Panc1 (cell line): ENCODE data around the gene BMP7. TPM values are rescaled to one million over a fixed set of nuclear protein-coding genes. Genes with fewer than 3 reads are reported as not detected.

Experiments
- ATAC-seq: fragments of 200-7000 bp; cut with Tn5 transposase; 2 replicates; pipeline ENCODE4 v1.9.1; 2020; ENCODE audit warnings: mild to moderate bottlenecking, moderate library complexity
- BruUV-seq: library from RNA; stranded (reverse); fragments of 400-500 nt; replicated peaks from 2 replicates; lab custom pipeline; 2021; lab: Mats Ljungman, UMichigan
- CTCF ChIA-PET: fragments of 300-600 bp; sonication (Branson Sonifier 250); formaldehyde crosslinking; loops from one replicate; lab custom pipeline; 2022; ENCODE audit warnings: antibody characterized with exemption; lab: Charles Lee
- POLR2A ChIA-PET: fragments of 300-600 bp; sonication (Branson Sonifier 250); formaldehyde crosslinking; loops from one replicate; lab custom pipeline; 2022; ENCODE audit warnings: antibody characterized with exemption; lab: Charles Lee
- DNase-seq: peaks from one replicate; pipeline ENCODE4 v3.0.0-alpha.2; 2010; ENCODE audit warnings: low read depth, low spot score
- H3K27ac ChIP-seq: 2 replicates; pipeline ENCODE4 v1.5.1; 2011; ENCODE audit warnings: mild to moderate bottlenecking, low read length, inconsistent platforms
- H3K27me3 ChIP-seq: fragments of 200-500 bp; sonication (Bioruptor generic); 2 replicates; pipeline ENCODE4 v1.6.0; 2014; ENCODE audit warnings: low read length, inconsistent platforms; ENCODE audit not compliant: control insufficient read depth, insufficient read depth
- H3K36me3 ChIP-seq: fragments of 200-500 bp; sonication (Bioruptor generic); 2 replicates; pipeline ENCODE4 v1.5.1; 2014; ENCODE audit warnings: inconsistent platforms, mild to moderate bottlenecking, low read length, moderate library complexity; ENCODE audit not compliant: control insufficient read depth, insufficient read depth
- H3K4me1 ChIP-seq: 2 replicates; pipeline ENCODE4 v1.5.1; 2011; ENCODE audit warnings: inconsistent platforms, mild to moderate bottlenecking, low read length, moderate library complexity; ENCODE audit not compliant: control insufficient read depth, insufficient read depth
- H3K4me3 ChIP-seq, 2 experiments: 2 replicates each; pipeline ENCODE4 v1.5.1; 2011 to 2012; ENCODE audit warnings: low read depth in 2 of 2, low read length in 2 of 2, mild to moderate bottlenecking in 2 of 2, inconsistent platforms in 1 of 2, moderate library complexity in 1 of 2
- H3K9me3 ChIP-seq: fragments of 200-500 bp; sonication (Bioruptor generic); 2 replicates; pipeline ENCODE4 v1.5.1; 2014; ENCODE audit warnings: low read depth, mild to moderate bottlenecking, inconsistent platforms, low read length, moderate library complexity; ENCODE audit not compliant: control insufficient read depth, insufficient read depth
- POLR2AphosphoS5 ChIP-seq: IDR thresholded peaks from 2 replicates; pipeline ENCODE4 v1.6.1; 2012; ENCODE audit warnings: mild to moderate bottlenecking, low read depth, low read length, moderate library complexity
- SIN3A ChIP-seq: IDR thresholded peaks from 2 replicates; pipeline ENCODE4 v1.6.1; 2012; ENCODE audit warnings: low read depth, mild to moderate bottlenecking, low read length, moderate library complexity, borderline replicate concordance; ENCODE audit not compliant: insufficient read depth
- TCF7L2 ChIP-seq: IDR thresholded peaks from 2 replicates; pipeline ENCODE4 v1.6.1; 2011; ENCODE audit warnings: mild to moderate bottlenecking, low read depth, low read length, inconsistent platforms
- in situ Hi-C: cut with HindIII; loops from 2 replicates; pipeline ENCODE4 v1.10.0; 2016; ENCODE audit warnings: low sequenced_read_pairs, low pct_unique_long_range_greater_than_20kb
- intact Hi-C: fragments of 100-400 bp; cut with micrococcal nuclease; formaldehyde crosslinking; loops from one replicate; pipeline ENCODE4 v1.10.0; 2022; ENCODE audit not compliant: unreplicated experiment
- total RNA-seq: library from RNA; stranded (reverse); gene quantifications from one replicate; pipeline ENCODE4 v1.2.1, GENCODE V29; 2021; ENCODE audit not compliant: unreplicated experiment
- TF ChIP-seq, protein P1 (sequence below): fragments of 450-650 bp; IDR thresholded peaks from 2 replicates; pipeline ENCODE4 v1.5.1; 2017; ENCODE audit warnings: mild to moderate bottlenecking
- TF ChIP-seq, protein P2 (sequence below), 2 experiments: IDR thresholded peaks; 2 replicates each; pipeline ENCODE4 v1.6.1; 2011 to 2012; ENCODE audit warnings: low read depth in 2 of 2, control low read depth in 1 of 2, low read length in 1 of 2, mild to moderate bottlenecking in 1 of 2, moderate library complexity in 1 of 2; ENCODE audit not compliant: insufficient read depth in 1 of 2

BMP7 gene
- total RNA-seq, 1 experiment from 2014 or later: 11.5 TPM

DNA sequence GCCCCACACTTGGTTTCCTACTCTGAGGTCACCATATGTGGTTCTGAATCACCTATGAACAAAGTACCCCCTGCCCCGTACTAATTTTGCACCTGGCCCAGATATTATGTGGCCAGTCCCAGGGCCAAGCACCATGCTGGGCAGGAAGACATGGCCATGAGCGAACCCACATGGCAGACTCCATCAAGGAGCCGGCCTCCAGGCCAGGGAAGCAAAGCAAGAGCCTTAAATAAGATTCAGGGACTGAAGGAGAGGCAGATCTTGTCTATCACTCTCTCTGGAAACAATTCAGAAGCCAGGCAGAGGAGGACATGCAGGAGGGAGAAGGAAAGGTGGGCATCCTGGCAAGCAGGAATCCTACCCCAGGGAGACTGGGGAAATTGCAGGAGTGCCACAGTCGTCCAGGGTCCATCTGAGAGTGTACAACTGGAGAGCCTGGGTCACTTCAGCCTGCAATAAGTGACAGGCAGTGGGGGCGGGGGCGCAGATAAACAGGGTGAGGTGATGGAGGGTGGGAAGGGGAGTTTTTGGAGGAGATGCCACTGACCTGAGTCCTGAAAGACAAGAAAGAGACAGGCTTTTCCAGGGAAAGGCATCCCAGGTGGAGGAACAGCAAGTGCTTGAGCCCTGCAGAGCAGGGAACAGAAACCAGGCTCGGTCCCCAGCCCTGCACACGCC is 2.1 kb upstream of the BMP7 start:
- Histone ChIP-seq H3K4me1 (peaks cover 8% of the 10 kb centered on the region), H3K27ac (no peak overlapping the region), H3K9me3 (no peaks in the 10 kb centered on the region), H3K4me3 (no peak overlapping the region), H3K27me3 (peaks cover 6% of the 10 kb centered on the region), H3K36me3 (no peaks in the 10 kb centered on the region)
- POLR2A ChIA-PET: no interaction called here
- DNase-seq (no peak), ATAC-seq (no peak)
- in situ Hi-C loops (no loop called here), intact Hi-C loops (no loop called here)
- CTCF ChIA-PET: no interaction called here
- no TSS peak for BruUV-seq
- TF ChIP-seq, protein P1, sequence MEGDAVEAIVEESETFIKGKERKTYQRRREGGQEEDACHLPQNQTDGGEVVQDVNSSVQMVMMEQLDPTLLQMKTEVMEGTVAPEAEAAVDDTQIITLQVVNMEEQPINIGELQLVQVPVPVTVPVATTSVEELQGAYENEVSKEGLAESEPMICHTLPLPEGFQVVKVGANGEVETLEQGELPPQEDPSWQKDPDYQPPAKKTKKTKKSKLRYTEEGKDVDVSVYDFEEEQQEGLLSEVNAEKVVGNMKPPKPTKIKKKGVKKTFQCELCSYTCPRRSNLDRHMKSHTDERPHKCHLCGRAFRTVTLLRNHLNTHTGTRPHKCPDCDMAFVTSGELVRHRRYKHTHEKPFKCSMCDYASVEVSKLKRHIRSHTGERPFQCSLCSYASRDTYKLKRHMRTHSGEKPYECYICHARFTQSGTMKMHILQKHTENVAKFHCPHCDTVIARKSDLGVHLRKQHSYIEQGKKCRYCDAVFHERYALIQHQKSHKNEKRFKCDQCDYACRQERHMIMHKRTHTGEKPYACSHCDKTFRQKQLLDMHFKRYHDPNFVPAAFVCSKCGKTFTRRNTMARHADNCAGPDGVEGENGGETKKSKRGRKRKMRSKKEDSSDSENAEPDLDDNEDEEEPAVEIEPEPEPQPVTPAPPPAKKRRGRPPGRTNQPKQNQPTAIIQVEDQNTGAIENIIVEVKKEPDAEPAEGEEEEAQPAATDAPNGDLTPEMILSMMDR: no peak
- TF ChIP-seq POLR2AphosphoS5 (no peak), TCF7L2 (no peak), SIN3A (no peak)
- TF ChIP-seq, protein P2, sequence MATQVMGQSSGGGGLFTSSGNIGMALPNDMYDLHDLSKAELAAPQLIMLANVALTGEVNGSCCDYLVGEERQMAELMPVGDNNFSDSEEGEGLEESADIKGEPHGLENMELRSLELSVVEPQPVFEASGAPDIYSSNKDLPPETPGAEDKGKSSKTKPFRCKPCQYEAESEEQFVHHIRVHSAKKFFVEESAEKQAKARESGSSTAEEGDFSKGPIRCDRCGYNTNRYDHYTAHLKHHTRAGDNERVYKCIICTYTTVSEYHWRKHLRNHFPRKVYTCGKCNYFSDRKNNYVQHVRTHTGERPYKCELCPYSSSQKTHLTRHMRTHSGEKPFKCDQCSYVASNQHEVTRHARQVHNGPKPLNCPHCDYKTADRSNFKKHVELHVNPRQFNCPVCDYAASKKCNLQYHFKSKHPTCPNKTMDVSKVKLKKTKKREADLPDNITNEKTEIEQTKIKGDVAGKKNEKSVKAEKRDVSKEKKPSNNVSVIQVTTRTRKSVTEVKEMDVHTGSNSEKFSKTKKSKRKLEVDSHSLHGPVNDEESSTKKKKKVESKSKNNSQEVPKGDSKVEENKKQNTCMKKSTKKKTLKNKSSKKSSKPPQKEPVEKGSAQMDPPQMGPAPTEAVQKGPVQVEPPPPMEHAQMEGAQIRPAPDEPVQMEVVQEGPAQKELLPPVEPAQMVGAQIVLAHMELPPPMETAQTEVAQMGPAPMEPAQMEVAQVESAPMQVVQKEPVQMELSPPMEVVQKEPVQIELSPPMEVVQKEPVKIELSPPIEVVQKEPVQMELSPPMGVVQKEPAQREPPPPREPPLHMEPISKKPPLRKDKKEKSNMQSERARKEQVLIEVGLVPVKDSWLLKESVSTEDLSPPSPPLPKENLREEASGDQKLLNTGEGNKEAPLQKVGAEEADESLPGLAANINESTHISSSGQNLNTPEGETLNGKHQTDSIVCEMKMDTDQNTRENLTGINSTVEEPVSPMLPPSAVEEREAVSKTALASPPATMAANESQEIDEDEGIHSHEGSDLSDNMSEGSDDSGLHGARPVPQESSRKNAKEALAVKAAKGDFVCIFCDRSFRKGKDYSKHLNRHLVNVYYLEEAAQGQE (IDR thresholded peaks at IDR 0.05; ENCODE audit: insufficient read depth in 1 of 2, low read depth in 2 of 2, low read length in 1 of 2): no peak

DNA sequence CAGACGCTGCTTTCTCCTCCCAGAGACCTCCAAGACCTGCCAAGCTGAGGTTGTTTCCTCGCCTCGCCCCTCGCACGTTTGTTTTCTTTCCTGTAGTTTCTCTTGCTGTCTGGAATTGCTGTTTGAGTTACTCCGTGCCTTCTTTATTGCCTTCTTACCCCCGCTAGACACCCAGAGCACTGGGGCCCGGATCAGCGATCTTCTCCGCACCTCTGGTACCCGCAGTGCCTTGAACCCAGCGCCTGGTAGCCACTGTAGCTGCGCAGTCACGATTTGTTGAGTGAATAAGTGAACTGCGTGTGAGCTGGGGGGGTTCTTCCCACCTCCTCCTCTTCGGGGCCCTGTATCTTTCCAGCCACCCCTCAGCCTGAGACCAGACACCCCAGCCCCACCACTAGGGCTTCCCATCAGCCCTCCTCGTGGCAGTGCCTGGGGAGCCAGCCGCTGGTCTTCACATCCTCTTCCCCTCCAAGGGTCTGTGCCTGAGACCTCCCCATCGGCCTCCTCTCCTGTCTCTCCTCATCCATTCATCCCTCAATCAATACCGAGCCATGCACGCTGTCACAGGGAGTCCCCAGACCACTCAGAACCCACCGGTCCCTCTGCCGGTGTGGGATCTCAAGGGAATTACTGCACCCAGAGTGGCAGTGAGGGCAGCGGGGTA is 849 bp upstream of the BMP7 start:
- POLR2A ChIA-PET: interaction anchor here (0.6 kb wide), 1 partner anchor 154 kb away, joined by 4 read pairs; no protein-coding TSS in a partner anchor
- peaks cover 8% of the 10 kb centered on the region for H3K4me1 ChIP-seq
- TF ChIP-seq POLR2AphosphoS5: no peak
- TF ChIP-seq SIN3A: no peak
- TF ChIP-seq TCF7L2: no peak
- TF ChIP-seq, protein P1: no peak
- TF ChIP-seq, protein P2 (IDR thresholded peaks at IDR 0.05; ENCODE audit: insufficient read depth in 1 of 2, low read depth in 2 of 2, low read length in 1 of 2): no peak
- H3K4me3 ChIP-seq: peak overlapping the region; percentile 40 to 43; a peak in 2 of 4 replicates
- H3K36me3 ChIP-seq: no peaks in the 10 kb centered on the region
- in situ Hi-C loops: no loop called here
- no peaks in the 10 kb centered on the region for H3K9me3 ChIP-seq
- H3K27ac ChIP-seq: no peak overlapping the region
- BruUV-seq: no TSS peak
- peaks cover 6% of the 10 kb centered on the region for H3K27me3 ChIP-seq
- CTCF ChIA-PET: no interaction called here
- ATAC-seq (no peak), DNase-seq (no peak)
- intact Hi-C loops: no loop called here
